ENCODE data around the gene ANKS1A. TPM values are rescaled to one million over a fixed set of nuclear protein-coding genes. Genes with fewer than 3 reads are reported as not detected.

Gene ANKS1A
- total and polyA plus RNA-seq, 9 donors: 16.0 to 45.0 (median 27.3) TPM

DNA sequence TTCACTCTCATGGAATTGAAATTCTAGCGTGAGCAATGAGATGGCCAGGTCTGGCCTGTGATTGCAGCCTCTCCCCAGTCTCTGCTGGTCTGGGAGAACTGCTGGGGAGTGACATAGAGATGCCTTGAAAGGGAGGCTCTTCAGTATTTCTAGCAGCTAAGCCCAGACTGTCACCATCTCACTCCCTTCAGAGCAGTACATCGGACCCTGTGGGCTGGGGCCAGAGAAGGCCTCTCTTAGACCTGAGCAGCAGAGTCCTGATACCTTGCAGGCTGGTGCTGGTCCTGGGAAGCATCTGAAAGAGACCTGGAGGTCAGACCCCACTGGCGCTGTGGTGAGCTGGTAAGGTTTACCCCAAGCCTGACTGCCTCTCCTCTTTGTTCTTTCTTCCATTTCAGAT lies 164.6 kb downstream of the ANKS1A start:
- TF ChIP-seq POLR2A (IDR thresholded peaks at IDR 0.05) (no peak), EP300 (IDR thresholded peaks at IDR 0.05) (no peak)
- TF ChIP-seq, protein P1, sequence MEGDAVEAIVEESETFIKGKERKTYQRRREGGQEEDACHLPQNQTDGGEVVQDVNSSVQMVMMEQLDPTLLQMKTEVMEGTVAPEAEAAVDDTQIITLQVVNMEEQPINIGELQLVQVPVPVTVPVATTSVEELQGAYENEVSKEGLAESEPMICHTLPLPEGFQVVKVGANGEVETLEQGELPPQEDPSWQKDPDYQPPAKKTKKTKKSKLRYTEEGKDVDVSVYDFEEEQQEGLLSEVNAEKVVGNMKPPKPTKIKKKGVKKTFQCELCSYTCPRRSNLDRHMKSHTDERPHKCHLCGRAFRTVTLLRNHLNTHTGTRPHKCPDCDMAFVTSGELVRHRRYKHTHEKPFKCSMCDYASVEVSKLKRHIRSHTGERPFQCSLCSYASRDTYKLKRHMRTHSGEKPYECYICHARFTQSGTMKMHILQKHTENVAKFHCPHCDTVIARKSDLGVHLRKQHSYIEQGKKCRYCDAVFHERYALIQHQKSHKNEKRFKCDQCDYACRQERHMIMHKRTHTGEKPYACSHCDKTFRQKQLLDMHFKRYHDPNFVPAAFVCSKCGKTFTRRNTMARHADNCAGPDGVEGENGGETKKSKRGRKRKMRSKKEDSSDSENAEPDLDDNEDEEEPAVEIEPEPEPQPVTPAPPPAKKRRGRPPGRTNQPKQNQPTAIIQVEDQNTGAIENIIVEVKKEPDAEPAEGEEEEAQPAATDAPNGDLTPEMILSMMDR (IDR thresholded peaks at IDR 0.05): no peak
- no peak for DNase-seq
- 96 to 98% (median 97%) methylated on average over 3 of the region's 3 CpGs for WGBS, 3 donors
- Histone ChIP-seq H3K4me3 (no peak overlapping the region), H3K27ac (peak overlapping the region; percentile 7 to 44), H3K4me1 (ENCODE audit: insufficient read depth) (peaks cover 25% of the 10 kb centered on the region), H3K36me3 (no peaks in the 10 kb centered on the region), H3K9me3 (no peaks in the 10 kb centered on the region), H3K27me3 (no peaks in the 10 kb centered on the region)
- intact Hi-C loops (cut with DNase I): no loop called here

DNA sequence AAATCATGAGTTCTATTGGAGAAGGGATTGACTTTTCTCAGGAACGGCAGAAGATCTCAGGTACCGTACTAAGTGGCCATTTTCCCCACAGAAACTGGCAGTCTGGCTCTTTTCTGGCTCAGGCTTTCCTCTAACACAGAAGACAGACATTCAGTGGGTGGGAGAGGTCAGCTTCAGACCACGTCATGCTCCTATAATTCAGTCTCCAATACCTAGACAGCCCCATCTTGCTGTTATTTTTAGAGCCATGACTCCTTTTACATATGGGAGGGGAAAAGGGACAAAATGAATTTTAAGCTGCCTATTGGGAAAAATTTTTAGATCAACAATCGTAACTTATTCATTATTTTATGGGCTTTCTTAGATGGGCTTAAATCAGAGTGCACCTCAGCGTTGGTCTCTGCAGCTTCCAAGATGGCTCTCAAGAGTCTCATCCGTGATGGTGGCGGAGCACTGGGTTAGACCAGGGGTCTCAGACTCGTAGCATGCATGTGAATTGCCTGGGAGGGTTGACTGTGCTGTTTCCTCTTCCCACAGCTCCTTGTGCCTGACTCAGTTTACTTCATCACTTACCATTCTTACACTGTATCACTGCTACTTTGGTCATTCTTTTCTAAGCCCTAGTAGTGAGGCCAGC lies 165.2 kb downstream of the ANKS1A start:
- intact Hi-C loops (cut with DNase I): no loop called here
- no peaks in the 10 kb centered on the region for H3K9me3 ChIP-seq
- no peak overlapping the region for H3K4me3 ChIP-seq
- WGBS, 3 donors: 93 to 97% (median 93%) methylated on average over 8 of the region's 8 CpGs
- H3K4me1 ChIP-seq (ENCODE audit: insufficient read depth): peaks cover 20% of the 10 kb centered on the region
- H3K27ac ChIP-seq: no peak overlapping the region
- TF ChIP-seq, protein P1 (IDR thresholded peaks at IDR 0.05): no peak
- no peak for TF ChIP-seq POLR2A (IDR thresholded peaks at IDR 0.05)
- no peak for TF ChIP-seq EP300 (IDR thresholded peaks at IDR 0.05)
- no peaks in the 10 kb centered on the region for H3K36me3 ChIP-seq
- no peaks in the 10 kb centered on the region for H3K27me3 ChIP-seq
- no peak for DNase-seq

DNA sequence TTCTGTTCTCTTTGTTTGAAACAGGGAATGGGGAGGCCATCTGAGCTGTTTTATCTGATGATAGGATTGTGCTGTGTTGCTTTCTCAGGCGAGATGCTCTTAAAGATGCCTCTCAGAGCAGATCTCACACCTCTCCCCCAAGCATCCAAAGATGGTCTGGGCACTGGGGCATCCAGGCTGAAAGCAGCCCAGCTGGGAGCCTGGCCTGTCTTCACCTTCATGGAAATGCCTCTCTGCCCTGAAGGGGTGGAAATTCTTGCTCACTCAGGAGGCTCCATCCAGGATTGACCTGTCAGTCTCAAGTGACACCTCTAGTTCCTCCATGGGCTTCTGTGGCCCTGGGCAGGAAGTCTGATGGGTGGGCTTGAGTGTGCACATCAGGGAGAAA lies 165.7 kb downstream of the ANKS1A start:
- Histone ChIP-seq H3K9me3 (no peaks in the 10 kb centered on the region), H3K27ac (no peak overlapping the region), H3K4me3 (no peak overlapping the region), H3K36me3 (no peaks in the 10 kb centered on the region), H3K4me1 (ENCODE audit: insufficient read depth) (peaks cover 15% of the 10 kb centered on the region), H3K27me3 (no peaks in the 10 kb centered on the region)
- no peak for TF ChIP-seq POLR2A (IDR thresholded peaks at IDR 0.05)
- TF ChIP-seq, protein P1 (IDR thresholded peaks at IDR 0.05): no peak
- TF ChIP-seq EP300 (IDR thresholded peaks at IDR 0.05): no peak
- DNase-seq: no peak
- intact Hi-C loops (cut with DNase I): no loop called here
- WGBS, 3 donors: 92 to 100% (median 93%) methylated on average over 1 of the region's 1 CpG

DNA sequence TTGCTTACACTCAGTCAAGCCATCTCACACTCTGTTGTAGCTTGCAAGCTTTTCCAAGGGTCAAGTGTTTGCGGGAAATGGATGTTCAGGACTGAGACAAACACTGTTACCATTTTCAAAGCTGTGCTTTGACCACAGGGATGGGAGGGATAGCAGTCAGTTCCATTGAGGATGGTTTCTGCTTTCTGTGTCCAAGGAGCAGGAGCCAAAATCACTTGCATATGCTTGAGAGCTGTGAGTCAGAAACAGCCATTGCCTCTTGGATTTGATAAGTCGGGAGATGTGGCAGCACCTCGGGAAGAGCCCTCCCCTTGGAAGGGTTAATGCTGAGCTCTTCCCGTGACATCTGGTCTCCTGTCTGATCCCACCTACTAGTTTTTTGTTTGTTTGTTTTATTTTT lies 166.8 kb downstream of the ANKS1A start:
- TF ChIP-seq POLR2A (IDR thresholded peaks at IDR 0.05) (no peak), EP300 (IDR thresholded peaks at IDR 0.05) (no peak)
- WGBS, 3 donors: 88 to 94% (median 93%) methylated on average over 4 of the region's 4 CpGs

DNA sequence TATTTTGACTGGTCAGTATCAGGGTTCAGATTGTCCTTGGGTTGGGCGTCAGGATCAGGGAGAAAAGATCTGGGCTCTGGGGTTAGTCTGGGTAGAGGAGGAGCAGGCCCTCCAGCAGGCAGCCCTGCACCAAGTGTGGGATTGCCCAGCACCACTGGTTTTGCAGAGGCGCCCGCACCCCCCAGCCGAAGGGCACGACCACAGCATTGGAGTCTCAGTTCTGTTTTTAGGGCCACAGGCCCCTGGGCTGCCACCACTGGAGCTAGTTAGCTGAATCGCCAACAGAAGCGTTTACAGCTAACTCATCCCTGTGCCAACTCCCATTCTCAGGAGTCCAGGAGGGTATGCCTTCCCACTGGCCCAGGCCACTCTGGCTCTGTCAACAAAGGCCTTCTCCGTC lies 167.9 kb downstream of the ANKS1A start:
- intact Hi-C loops (cut with DNase I): no loop called here
- TF ChIP-seq EP300 (IDR thresholded peaks at IDR 0.05): no peak
- TF ChIP-seq POLR2A (IDR thresholded peaks at IDR 0.05): no peak
- TF ChIP-seq, protein P1 (IDR thresholded peaks at IDR 0.05): no peak
- H3K4me3 ChIP-seq: no peak overlapping the region
- no peaks in the 10 kb centered on the region for H3K27me3 ChIP-seq
- peaks cover 9% of the 10 kb centered on the region for H3K4me1 ChIP-seq (ENCODE audit: insufficient read depth)
- H3K36me3 ChIP-seq: no peaks in the 10 kb centered on the region
- no peak overlapping the region for H3K27ac ChIP-seq
- H3K9me3 ChIP-seq: no peaks in the 10 kb centered on the region
- no peak for DNase-seq
- 87 to 95% (median 92%) methylated on average over 8 of the region's 8 CpGs for WGBS, 3 donors

More for the DNA sequence above, 166.8 kb downstream of the ANKS1A start:
- Histone ChIP-seq H3K9me3 (no peaks in the 10 kb centered on the region), H3K36me3 (no peaks in the 10 kb centered on the region), H3K4me1 (ENCODE audit: insufficient read depth) (peaks cover 9% of the 10 kb centered on the region), H3K27ac (no peak overlapping the region), H3K27me3 (no peaks in the 10 kb centered on the region), H3K4me3 (no peak overlapping the region)
- DNase-seq: no peak
- intact Hi-C loops (cut with DNase I): no loop called here

Measured in ovary (tissue), 9 donors.